CD4-positive, alpha-beta T cell (primary cell): ENCODE results near the gene PDIA4. TPM values are rescaled to one million over a fixed set of nuclear protein-coding genes. Genes with fewer than 3 reads are reported as not detected.

Source experiments
- ATAC-seq: fragments of 200-7000 bp; cut with Tn5 transposase; one replicate; pipeline ENCODE4 v1.10.0; 2022; ENCODE audit warnings: mild to moderate bottlenecking; ENCODE audit not compliant: poor library complexity
- CTCF ChIA-PET: fragments of 350-600 bp; sonication (Branson Sonifier 250); formaldehyde crosslinking; loops from one replicate; lab custom pipeline; 2021; ENCODE audit warnings: antibody characterized with exemption, inconsistent platforms; lab: Charles Lee
- POLR2A ChIA-PET: fragments of 350-600 bp; sonication (Branson Sonifier 250); formaldehyde crosslinking; loops from one replicate; lab custom pipeline; 2021; ENCODE audit warnings: antibody characterized with exemption, inconsistent platforms; lab: Charles Lee
- DNase-seq, 14 experiments: peaks; one replicate each; pipeline ENCODE4 v3.0.0-alpha.2; 2013 to 2020; ENCODE audit warnings: mixed read lengths in 2 of 14
- H3K27ac ChIP-seq, 2 donors: one replicate each; pipeline versions ENCODE4 v1.5.1 to v1.7.0; 2013; ENCODE audit warnings: low read length in 2 of 2, low read depth in 1 of 2, mild to moderate bottlenecking in 1 of 2
- H3K27me3 ChIP-seq, 2 experiments: 1 replicate in 1 of 2; 2 replicates in 1 of 2; pipeline versions ENCODE4 v1.6.1 to v1.7.0; 2013; ENCODE audit warnings: low read length in 2 of 2, control low read depth in 1 of 2, mild to moderate bottlenecking in 1 of 2, moderate library complexity in 1 of 2; ENCODE audit not compliant: insufficient read depth in 2 of 2, control insufficient read depth in 1 of 2
- H3K36me3 ChIP-seq: one replicate; pipeline ENCODE4 v1.6.1; 2013; ENCODE audit warnings: low read length, control low read depth; ENCODE audit not compliant: insufficient read depth
- H3K4me1 ChIP-seq: one replicate; pipeline ENCODE4 v1.6.1; 2013; ENCODE audit warnings: low read length, control low read depth; ENCODE audit not compliant: insufficient read depth
- H3K4me3 ChIP-seq: one replicate; pipeline ENCODE4 v1.5.1; 2013; ENCODE audit warnings: mild to moderate bottlenecking, low read length, moderate library complexity
- H3K9me3 ChIP-seq, 2 experiments: 1 replicate in 1 of 2; 2 replicates in 1 of 2; pipeline versions ENCODE4 v1.6.1 to v1.7.0; 2013; ENCODE audit warnings: low read length in 2 of 2, mild to moderate bottlenecking in 2 of 2, control low read depth in 1 of 2, moderate library complexity in 1 of 2; ENCODE audit not compliant: control insufficient read depth in 1 of 2, insufficient read depth in 1 of 2
- H3K27ac Mint-ChIP-seq: one replicate; pipeline ENCODE4 v1.8.0; 2020; ENCODE audit warnings: mixed read lengths
- H3K27me3 Mint-ChIP-seq: one replicate; pipeline ENCODE4 v1.8.0; 2021; ENCODE audit warnings: mixed read lengths
- H3K36me3 Mint-ChIP-seq: one replicate; pipeline ENCODE4 v1.8.0; 2021; ENCODE audit warnings: low read depth, mixed read lengths
- H3K4me1 Mint-ChIP-seq: one replicate; pipeline ENCODE4 v1.8.0; 2021; ENCODE audit warnings: low read depth, mixed read lengths
- H3K4me3 Mint-ChIP-seq: one replicate; pipeline ENCODE4 v1.8.0; 2020; ENCODE audit warnings: mild to moderate bottlenecking, mixed read lengths
- H3K9me3 Mint-ChIP-seq: one replicate; pipeline ENCODE4 v1.8.0; 2020; ENCODE audit warnings: mixed read lengths
- CTCF ChIP-seq: fragments of 200-600 bp; IDR thresholded peaks from one replicate; pipeline ENCODE4 v1.8.0; 2022; ENCODE audit warnings: antibody characterized with exemption, mild to moderate bottlenecking
- intact Hi-C, 2 experiments: fragments of 100-400 bp; cut with DNase I in 1 of 2; cut with micrococcal nuclease in 1 of 2; formaldehyde crosslinking; loops; one replicate each; pipeline versions ENCODE4 v1.15.1 to v1.9.0; 2023 to 2025; cut with DNase I, micrococcal nuclease
- total RNA-seq, 174 experiments: library from RNA in 2 of 174; stranded (reverse) in 2 of 174; gene quantifications; one replicate each; pipeline ENCODE4 v1.2.3 and lab custom pipeline; 2021 to 2026

Gene PDIA4
- total RNA-seq, 2 experiments from 2014 or later, result 19.5 to 19.9 TPM

GRCh38 chr7:148962823-148963582 lies 65.3 kb downstream of the PDIA4 start:
- Histone ChIP-seq H3K4me3 (peak overlapping the region; percentile 72), H3K36me3 (no peaks in the 10 kb centered on the region), H3K9me3 (no peaks in the 10 kb centered on the region), H3K4me1 (peaks cover 28% of the 10 kb centered on the region), H3K27me3 (no peaks in the 10 kb centered on the region), H3K27ac (peak overlapping the region in 1 of 2 donors; percentile 80)
- ChIA-PET CTCF (interaction anchor here (0.5 to 1.7 kb wide), 15 partner anchors 10 to 459 kb away, joined by 3 to 21 read pairs (median 4); no protein-coding TSS in a partner anchor), POLR2A (interaction anchor here (1.0 to 2.7 kb wide), 13 partner anchors 20 to 387 kb away, joined by 3 to 24 read pairs (median 3); partner anchors contain the start of genes CUL1 and ZNF398)
- Mint-ChIP-seq H3K27me3 (no peaks in the 10 kb centered on the region), H3K4me1 (peaks cover 25% of the 10 kb centered on the region), H3K9me3 (no peaks in the 10 kb centered on the region), H3K36me3 (peaks cover 8% of the 10 kb centered on the region), H3K27ac (peak overlapping the region; percentile 89), H3K4me3 (peak overlapping the region; percentile 94)
- ATAC-seq, result peak; percentile 66
- peak; percentile 95 for TF ChIP-seq CTCF
- intact Hi-C loops, result loop anchor here (1.0 to 10.0 kb wide), 9 partner anchors 22 to 698 kb away; partner anchors contain the start of gene CUL1 (in 1 of the 2)
- DNase-seq, result peak; percentile 42 to 85 (median 57)

- H3K27ac ChIP-seq, result peak overlapping the region in 1 of 2 donors; percentile 80
These were observed 65.9 kb downstream of the PDIA4 start for GRCh38 chr7:148962440-148962822.

GRCh38 chr7:148959726-148960125 lies 68.6 kb downstream of the PDIA4 start:
- no peaks in the 10 kb centered on the region for H3K36me3 ChIP-seq
- DNase-seq (no peak), ATAC-seq (no peak)
- intact Hi-C loops, result loop anchor here (5.0 to 10.0 kb wide), 4 partner anchors 187 to 695 kb away; partner anchors contain the start of gene CUL1 (in 1 of the 2)
- no peak overlapping the region for H3K4me3 ChIP-seq
- no peak overlapping the region for H3K27ac ChIP-seq
- no peaks in the 10 kb centered on the region for H3K27me3 Mint-ChIP-seq
- H3K4me3 Mint-ChIP-seq, result no peak overlapping the region
- ChIA-PET CTCF (no interaction called here), POLR2A (no interaction called here)
- H3K27ac Mint-ChIP-seq, result no peak overlapping the region
- peaks cover 18% of the 10 kb centered on the region for H3K4me1 Mint-ChIP-seq
- no peaks in the 10 kb centered on the region for H3K27me3 ChIP-seq
- no peak for TF ChIP-seq CTCF
- peaks cover 8% of the 10 kb centered on the region for H3K36me3 Mint-ChIP-seq
- peaks cover 14% of the 10 kb centered on the region for H3K4me1 ChIP-seq
- H3K9me3 Mint-ChIP-seq, result no peaks in the 10 kb centered on the region
- no peaks in the 10 kb centered on the region for H3K9me3 ChIP-seq

More at GRCh38 chr7:148962440-148962822, 65.9 kb downstream of the PDIA4 start:
- peak overlapping the region; percentile 89 for H3K27ac Mint-ChIP-seq
- Histone ChIP-seq H3K27me3 (no peaks in the 10 kb centered on the region), H3K4me1 (peaks cover 28% of the 10 kb centered on the region), H3K4me3 (peak overlapping the region; percentile 72), H3K36me3 (no peaks in the 10 kb centered on the region), H3K9me3 (no peaks in the 10 kb centered on the region)
- H3K27me3 Mint-ChIP-seq, result no peaks in the 10 kb centered on the region
- H3K4me1 Mint-ChIP-seq, result peaks cover 25% of the 10 kb centered on the region
- no peak for ATAC-seq
- intact Hi-C loops, result loop anchor here (1.0 to 10.0 kb wide), 9 partner anchors 22 to 698 kb away; partner anchors contain the start of gene CUL1 (in 1 of the 2)
- H3K9me3 Mint-ChIP-seq, result no peaks in the 10 kb centered on the region
- CTCF ChIA-PET, result interaction anchor here (0.7 to 1.7 kb wide), 12 partner anchors 11 to 458 kb away, joined by 3 to 21 read pairs (median 4); no protein-coding TSS in a partner anchor
- no peak for DNase-seq
- POLR2A ChIA-PET, result interaction anchor here (1.0 to 2.7 kb wide), 10 partner anchors 20 to 387 kb away, joined by 3 to 24 read pairs (median 4); partner anchors contain the start of genes CUL1 and ZNF398
- peaks cover 8% of the 10 kb centered on the region for H3K36me3 Mint-ChIP-seq
- peak overlapping the region; percentile 94 for H3K4me3 Mint-ChIP-seq
- no peak for TF ChIP-seq CTCF
